Glutamatergic neuron (in vitro differentiated cells): ENCODE data around the gene IMPA2. TPM values are rescaled to one million over a fixed set of nuclear protein-coding genes. Genes with fewer than 3 reads are reported as not detected.

Source experiments
- DNase-seq: peaks from one replicate; pipeline ENCODE4 v3.0.0; 2022
- H3K27ac Mint-ChIP-seq: one replicate; pipeline ENCODE4 v1.8.0; 2020; ENCODE audit warnings: mild to moderate bottlenecking, mixed read lengths, inconsistent platforms; ENCODE audit not compliant: unreplicated experiment
- H3K27me3 Mint-ChIP-seq: one replicate; pipeline ENCODE4 v1.8.0; 2020; ENCODE audit warnings: mild to moderate bottlenecking, moderate library complexity, mixed read lengths, inconsistent platforms; ENCODE audit not compliant: unreplicated experiment
- H3K36me3 Mint-ChIP-seq: one replicate; pipeline ENCODE4 v1.8.0; 2020; ENCODE audit warnings: mild to moderate bottlenecking, mixed read lengths, inconsistent platforms; ENCODE audit not compliant: unreplicated experiment
- H3K4me1 Mint-ChIP-seq: one replicate; pipeline ENCODE4 v1.8.0; 2020; ENCODE audit warnings: mild to moderate bottlenecking, low read depth, mixed read lengths, inconsistent platforms; ENCODE audit not compliant: unreplicated experiment
- H3K4me3 Mint-ChIP-seq: one replicate; pipeline ENCODE4 v1.8.0; 2020; ENCODE audit warnings: mild to moderate bottlenecking, mixed read lengths, inconsistent platforms; ENCODE audit not compliant: unreplicated experiment
- H3K9me3 Mint-ChIP-seq: one replicate; pipeline ENCODE4 v1.8.0; 2020; ENCODE audit warnings: mild to moderate bottlenecking, moderate library complexity, mixed read lengths, inconsistent platforms; ENCODE audit not compliant: unreplicated experiment
- CTCF ChIP-seq: fragments of 200-600 bp; sonication (generic); IDR thresholded peaks from one replicate; pipeline ENCODE4 v1.5.0; 2021; ENCODE audit not compliant: partially characterized antibody, unreplicated experiment
- total RNA-seq: library from RNA; stranded (reverse); fragmentation: NEBNext Ultra II Directional; extraction: Animal tissue kit (Norgen Biotek cat#: 25700); gene quantifications from one replicate; pipeline ENCODE4 v1.2.1, GENCODE V29; 2021; ENCODE audit not compliant: unreplicated experiment

Gene IMPA2
- total RNA-seq, 1 donor from 2014 or later, result 103 TPM

- no peak for DNase-seq
- Mint-ChIP-seq H3K36me3 (no peaks in the 10 kb centered on the region), H3K4me3 (no peak overlapping the region), H3K4me1 (peaks cover 41% of the 10 kb centered on the region), H3K27ac (peak overlapping the region; percentile 33), H3K27me3 (peaks cover 2% of the 10 kb centered on the region), H3K9me3 (peaks cover 14% of the 10 kb centered on the region)
- no peak for TF ChIP-seq CTCF
Observed at GRCh38 chr18:11989966-11990380, 8.7 kb downstream of the IMPA2 start.

DNA sequence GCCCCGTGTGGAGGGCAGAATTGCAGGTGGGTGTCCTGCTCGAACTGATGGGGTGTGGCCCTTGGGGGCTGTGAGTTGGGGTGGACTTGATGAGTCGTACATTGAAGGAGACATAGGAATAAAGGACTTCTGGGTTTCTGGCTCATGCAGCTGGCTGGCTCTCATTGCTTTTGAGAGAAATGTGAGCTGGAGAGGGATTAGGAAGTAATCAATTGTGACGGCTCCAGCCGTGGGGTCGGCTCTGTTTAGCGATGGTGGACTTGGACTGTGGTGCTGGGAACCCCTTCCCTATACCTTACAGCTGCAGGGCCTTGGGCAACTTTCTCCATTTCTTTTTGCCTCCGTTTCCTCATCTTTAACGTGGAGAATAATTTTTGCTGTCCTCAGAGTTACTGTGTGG, 9.2 kb downstream of the IMPA2 start:
- no peak overlapping the region for H3K4me3 Mint-ChIP-seq
- H3K36me3 Mint-ChIP-seq, result no peaks in the 10 kb centered on the region
- H3K27ac Mint-ChIP-seq, result peak overlapping the region; percentile 23
- peaks cover 2% of the 10 kb centered on the region for H3K27me3 Mint-ChIP-seq
- H3K9me3 Mint-ChIP-seq, result peaks cover 16% of the 10 kb centered on the region
- DNase-seq, result no peak
- no peak for TF ChIP-seq CTCF
- peaks cover 45% of the 10 kb centered on the region for H3K4me1 Mint-ChIP-seq

DNA sequence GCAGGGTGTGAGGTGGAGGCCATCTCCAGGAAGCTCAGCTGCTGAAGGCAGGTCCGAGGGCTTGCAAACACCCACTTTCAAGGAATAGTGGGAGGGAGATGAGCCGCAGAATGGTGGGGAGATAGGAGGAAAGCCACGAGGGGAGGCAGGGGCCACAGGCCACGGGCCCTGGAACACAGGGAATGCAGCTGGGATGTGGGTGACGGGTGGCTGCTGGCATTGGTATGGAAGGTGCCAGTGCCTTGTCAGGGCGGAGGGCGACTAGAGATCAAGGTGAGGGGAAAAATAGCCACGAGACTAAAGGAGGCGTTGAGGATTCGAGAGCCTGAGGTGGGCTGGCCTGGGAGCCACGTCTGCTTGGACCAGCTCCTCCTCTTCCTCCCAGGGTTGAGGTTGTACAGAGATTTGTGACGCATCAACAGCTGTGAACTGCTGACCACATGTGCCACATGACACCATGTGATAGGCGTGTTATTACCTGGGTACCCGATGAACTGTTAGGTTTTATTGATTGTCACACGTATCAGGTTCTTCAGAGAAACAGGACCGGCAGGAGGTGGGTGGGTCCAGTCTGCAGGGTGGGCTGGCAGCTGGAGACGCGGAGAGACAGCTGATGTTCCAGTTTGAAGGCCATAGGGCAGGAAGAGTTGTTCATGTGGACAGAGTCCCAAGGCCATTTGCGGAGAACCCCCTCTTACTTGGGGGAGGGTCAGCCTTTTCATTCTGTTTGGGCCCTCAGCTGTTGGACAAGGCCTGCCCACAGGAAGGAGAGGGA, 9.9 kb downstream of the IMPA2 start:
- Mint-ChIP-seq H3K36me3 (no peaks in the 10 kb centered on the region), H3K4me1 (peaks cover 49% of the 10 kb centered on the region), H3K9me3 (peaks cover 20% of the 10 kb centered on the region), H3K27ac (peak overlapping the region; percentile 45), H3K27me3 (peaks cover 2% of the 10 kb centered on the region), H3K4me3 (no peak overlapping the region)
- TF ChIP-seq CTCF, result no peak
- DNase-seq, result no peak

- peaks cover 2% of the 10 kb centered on the region for H3K27me3 Mint-ChIP-seq
- no peak overlapping the region for H3K27ac Mint-ChIP-seq
- H3K36me3 Mint-ChIP-seq, result no peaks in the 10 kb centered on the region
- H3K4me1 Mint-ChIP-seq, result peaks cover 50% of the 10 kb centered on the region
- no peak for TF ChIP-seq CTCF
- no peak overlapping the region for H3K4me3 Mint-ChIP-seq
- peaks cover 18% of the 10 kb centered on the region for H3K9me3 Mint-ChIP-seq
- no peak for DNase-seq
Observed at GRCh38 chr18:11992096-11992790, 10.9 kb downstream of the IMPA2 start.
